Neural cell (in vitro differentiated cells): Measurements from ENCODE around the gene INSRR. TPM values are rescaled to one million over a fixed set of nuclear protein-coding genes. Genes with fewer than 3 reads are reported as not detected.

ENCODE experiments used
- H2AFZ ChIP-seq: fragments of 200-600, 300-800 bp; sonication (generic), shearing (Covaris generic); 2 replicates; pipeline ENCODE4 v1.6.0; 2014; ENCODE audit warnings: low read depth, mild to moderate bottlenecking, antibody characterized with exemption, low read length, moderate library complexity
- H3F3A ChIP-seq: fragments of 200-600 bp; shearing (Covaris generic); 2 replicates; pipeline ENCODE4 v1.6.1; 2016; ENCODE audit warnings: mild to moderate bottlenecking, moderate library complexity, mixed read lengths, antibody characterized with exemption, low read length; ENCODE audit not compliant: insufficient read depth, poor library complexity, severe bottlenecking
- H3K27ac ChIP-seq: fragments of 200-600, 300-800 bp; sonication (generic), shearing (Covaris generic); 2 replicates; pipeline ENCODE4 v1.5.1; 2014; ENCODE audit warnings: mild to moderate bottlenecking, low read length, moderate library complexity
- H3K27me3 ChIP-seq: fragments of 300-800, 200-600 bp; sonication (generic), shearing (Covaris generic); 2 replicates; pipeline ENCODE4 v1.6.0; 2014; ENCODE audit warnings: mild to moderate bottlenecking, low read depth, low read length, moderate library complexity; ENCODE audit not compliant: insufficient read depth
- H3K36me3 ChIP-seq: fragments of 300-800, 200-600 bp; sonication (generic), shearing (Covaris generic); 2 replicates; pipeline ENCODE4 v1.5.1; 2014; ENCODE audit warnings: mild to moderate bottlenecking, antibody characterized with exemption, low read length, moderate library complexity; ENCODE audit not compliant: insufficient read depth
- H3K4me2 ChIP-seq: fragments of 300-800, 200-600 bp; sonication (generic), shearing (Covaris generic); 2 replicates; pipeline ENCODE4 v1.6.0; 2014; ENCODE audit warnings: mild to moderate bottlenecking, low read length
- H3K4me3 ChIP-seq: fragments of 300-800, 200-600 bp; sonication (generic), shearing (Covaris generic); 2 replicates; pipeline ENCODE4 v1.5.1; 2014; ENCODE audit warnings: mild to moderate bottlenecking, low read length, moderate library complexity
- H3K79me2 ChIP-seq: fragments of 200-600 bp; shearing (Covaris generic); replicated peaks from 2 replicates; pipeline ENCODE4 v1.6.0; 2014; ENCODE audit warnings: mild to moderate bottlenecking, low read length, moderate library complexity; ENCODE audit not compliant: insufficient read depth
- H3K9ac ChIP-seq: fragments of 300-800, 200-600 bp; sonication (generic), shearing (Covaris generic); 2 replicates; pipeline ENCODE4 v1.6.1; 2016; ENCODE audit warnings: mild to moderate bottlenecking, low read length, mixed read lengths
- H3K9me2 ChIP-seq: fragments of 200-600 bp; shearing (Covaris generic); 2 replicates; pipeline ENCODE4 v1.6.1; 2016; ENCODE audit warnings: mild to moderate bottlenecking, low read length, mixed read lengths; ENCODE audit not compliant: insufficient read depth
- H3K9me3 ChIP-seq: fragments of 200-600, 300-800 bp; sonication (generic), shearing (Covaris generic); 2 replicates; pipeline ENCODE4 v1.6.1; 2016; ENCODE audit warnings: mild to moderate bottlenecking, mixed run types, low read length, moderate library complexity, mixed read lengths
- H4K20me1 ChIP-seq: fragments of 200-600 bp; shearing (Covaris generic); 2 replicates; pipeline ENCODE4 v1.6.1; 2016; ENCODE audit warnings: mild to moderate bottlenecking, mixed run types; ENCODE audit not compliant: insufficient read depth
- CTCF ChIP-seq: fragments of 450-650 bp; IDR thresholded peaks from 2 replicates; pipeline ENCODE4 v1.5.1; 2014; ENCODE audit warnings: antibody characterized with exemption, mild to moderate bottlenecking, moderate library complexity; ENCODE audit not compliant: poor library complexity, severe bottlenecking
- EP300 ChIP-seq: fragments of 450-650 bp; conservative IDR thresholded peaks from 2 replicates; pipeline ENCODE4 v1.6.1; 2014; ENCODE audit warnings: antibody characterized with exemption, mild to moderate bottlenecking, moderate library complexity; ENCODE audit not compliant: poor library complexity, severe bottlenecking
- EZH2 ChIP-seq: fragments of 200-600, 300-800 bp; shearing (Covaris generic), sonication (generic); IDR thresholded peaks from 2 replicates; pipeline ENCODE4 v1.6.1; 2014; ENCODE audit warnings: antibody characterized with exemption, low read length, borderline replicate concordance, mild to moderate bottlenecking; ENCODE audit not compliant: insufficient read depth, poor library complexity, severe bottlenecking
- MXI1 ChIP-seq: fragments of 450-650 bp; conservative IDR thresholded peaks from 2 replicates; pipeline ENCODE4 v1.6.1; 2014; ENCODE audit warnings: antibody characterized with exemption, mild to moderate bottlenecking; ENCODE audit not compliant: poor library complexity, severe bottlenecking
- POLR2AphosphoS5 ChIP-seq: IDR thresholded peaks from 2 replicates; pipeline ENCODE4 v1.6.1; 2012
- RAD21 ChIP-seq: fragments of 450-650 bp; conservative IDR thresholded peaks from 2 replicates; pipeline ENCODE4 v1.6.1; 2014; ENCODE audit warnings: antibody characterized with exemption, mild to moderate bottlenecking, moderate library complexity
- REST ChIP-seq: IDR thresholded peaks from 2 replicates; pipeline ENCODE4 v1.6.1; 2012; ENCODE audit warnings: borderline replicate concordance
- polyA plus RNA-seq: library from polyadenylated mRNA; depleted of rRNA; stranded (reverse); fragments of >200 nt; gene quantifications from 2 replicates; pipeline ENCODE4 v1.2.3, GENCODE V29; 2014

INSRR gene
- polyA plus RNA-seq, 1 donor from 2014 or later, result 3.0 TPM

DNA sequence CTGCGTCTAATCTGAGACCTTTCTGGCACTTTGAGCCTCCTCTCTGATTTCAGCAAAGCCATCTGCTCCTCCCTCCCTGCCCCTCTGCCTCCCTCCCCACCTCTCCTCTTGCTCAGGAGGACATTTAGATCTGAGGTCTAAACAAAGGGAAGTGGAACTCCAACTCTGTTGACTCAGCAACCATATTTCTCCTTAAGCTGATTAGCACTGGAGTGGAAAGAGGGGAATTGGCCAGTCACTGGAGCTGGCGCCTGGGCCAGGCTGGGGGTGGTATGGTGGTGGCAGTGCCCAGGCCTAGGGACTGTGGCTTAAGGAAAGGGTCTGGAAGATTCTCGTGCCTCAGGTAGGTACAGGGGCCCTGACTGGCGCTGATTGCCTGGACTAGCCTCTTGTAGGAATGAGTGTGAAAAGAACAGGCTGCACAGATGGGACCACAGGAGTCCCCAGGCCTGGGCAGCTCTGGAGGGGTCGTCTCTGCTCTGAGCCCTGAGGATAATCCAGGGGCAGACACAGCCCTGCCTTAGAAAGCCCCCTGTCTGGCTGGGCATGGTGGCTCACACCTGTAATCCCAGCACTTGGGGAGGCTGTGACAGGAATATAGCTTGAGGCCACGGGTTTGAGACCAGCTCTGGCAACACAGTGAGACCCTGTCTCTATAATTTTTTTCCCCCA is 54.2 kb downstream of the INSRR start:
- Histone ChIP-seq H3F3A (no peaks in the 10 kb centered on the region), H3K79me2 (no peaks in the 10 kb centered on the region), H3K4me2 (no peak overlapping the region), H3K36me3 (peaks cover 4% of the 10 kb centered on the region), H3K4me3 (no peak overlapping the region), H3K9me3 (no peaks in the 10 kb centered on the region), H3K9me2 (no peaks in the 10 kb centered on the region), H3K9ac (no peak overlapping the region), H2AFZ (no peak overlapping the region), H3K27me3 (no peaks in the 10 kb centered on the region), H4K20me1 (no peaks in the 10 kb centered on the region), H3K27ac (no peak overlapping the region)
- TF ChIP-seq POLR2AphosphoS5 (no peak), REST (no peak), CTCF (no peak), EZH2 (no peak), RAD21 (no peak)

DNA sequence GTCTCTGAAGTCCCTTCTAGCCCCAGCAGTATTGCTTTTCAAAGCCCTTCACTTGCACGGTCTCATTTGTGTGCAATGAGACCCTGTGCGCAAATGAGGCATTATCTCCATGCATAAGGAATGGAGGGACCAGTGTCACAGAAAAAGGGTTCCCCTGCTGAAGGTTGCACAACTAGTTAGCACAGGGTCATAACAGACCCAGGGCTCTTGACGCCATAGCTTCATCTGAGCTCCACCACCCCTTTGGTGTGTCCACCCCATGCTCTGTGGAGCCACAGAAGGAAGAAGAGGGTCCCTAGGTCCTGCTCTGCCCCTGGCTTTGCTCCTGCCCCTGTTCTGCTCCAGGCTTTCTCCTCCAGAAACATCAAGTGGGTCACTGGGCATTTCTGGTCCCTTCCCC is 54.9 kb downstream of the INSRR start:
- Histone ChIP-seq H4K20me1 (no peaks in the 10 kb centered on the region), H3K4me2 (no peak overlapping the region), H3K79me2 (no peaks in the 10 kb centered on the region), H3K27me3 (no peaks in the 10 kb centered on the region), H3K36me3 (peaks cover 4% of the 10 kb centered on the region), H3K9me2 (no peaks in the 10 kb centered on the region), H3K4me3 (no peak overlapping the region), H3K9ac (no peak overlapping the region), H3K27ac (no peak overlapping the region), H3K9me3 (no peaks in the 10 kb centered on the region), H2AFZ (no peak overlapping the region), H3F3A (no peaks in the 10 kb centered on the region)
- TF ChIP-seq EZH2 (no peak), POLR2AphosphoS5 (no peak), RAD21 (no peak), MXI1 (no peak), EP300 (no peak)
